Activated T-helper 9 cell treated with anti-CD3 and anti-CD28 coated beads, Interleukin-2, amount 50 U/mL, for 16 hours (primary cell): ENCODE measurements around the gene BOLL.
"Not testable (repeated sequence)": the region's sequence is repeated elsewhere in the genome, so short reads cannot be mapped to it uniquely, and the experiment has no call there.

Experiments used
- DNase-seq: peaks from one replicate; pipeline ENCODE4 v3.0.0-alpha.2; 2020; ENCODE audit warnings: low read depth

Gene BOLL

DNA sequence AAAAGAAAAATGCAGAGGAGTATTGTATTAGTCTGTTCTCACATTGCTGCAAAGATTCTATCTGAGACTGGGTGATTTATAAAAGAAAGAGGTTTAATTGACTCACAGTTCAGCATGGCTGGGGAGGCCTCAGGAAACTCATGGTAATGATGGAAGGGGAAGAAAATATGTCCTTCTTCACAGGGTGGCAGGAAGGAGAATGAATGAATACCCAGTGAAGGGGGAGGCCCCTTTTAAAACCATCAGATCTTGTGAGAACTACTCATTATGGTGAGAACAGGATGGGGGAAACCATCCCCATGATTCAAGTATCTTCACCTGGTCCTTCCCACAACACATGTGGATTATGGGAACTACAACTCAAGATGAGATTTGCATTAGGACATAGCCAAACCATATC is 10.2 kb upstream of the BOLL start:
- no peak for DNase-seq

GRCh38 chr2:197793456-197793855 is 8.3 kb upstream of the BOLL start:
- DNase-seq: no peak

DNA sequence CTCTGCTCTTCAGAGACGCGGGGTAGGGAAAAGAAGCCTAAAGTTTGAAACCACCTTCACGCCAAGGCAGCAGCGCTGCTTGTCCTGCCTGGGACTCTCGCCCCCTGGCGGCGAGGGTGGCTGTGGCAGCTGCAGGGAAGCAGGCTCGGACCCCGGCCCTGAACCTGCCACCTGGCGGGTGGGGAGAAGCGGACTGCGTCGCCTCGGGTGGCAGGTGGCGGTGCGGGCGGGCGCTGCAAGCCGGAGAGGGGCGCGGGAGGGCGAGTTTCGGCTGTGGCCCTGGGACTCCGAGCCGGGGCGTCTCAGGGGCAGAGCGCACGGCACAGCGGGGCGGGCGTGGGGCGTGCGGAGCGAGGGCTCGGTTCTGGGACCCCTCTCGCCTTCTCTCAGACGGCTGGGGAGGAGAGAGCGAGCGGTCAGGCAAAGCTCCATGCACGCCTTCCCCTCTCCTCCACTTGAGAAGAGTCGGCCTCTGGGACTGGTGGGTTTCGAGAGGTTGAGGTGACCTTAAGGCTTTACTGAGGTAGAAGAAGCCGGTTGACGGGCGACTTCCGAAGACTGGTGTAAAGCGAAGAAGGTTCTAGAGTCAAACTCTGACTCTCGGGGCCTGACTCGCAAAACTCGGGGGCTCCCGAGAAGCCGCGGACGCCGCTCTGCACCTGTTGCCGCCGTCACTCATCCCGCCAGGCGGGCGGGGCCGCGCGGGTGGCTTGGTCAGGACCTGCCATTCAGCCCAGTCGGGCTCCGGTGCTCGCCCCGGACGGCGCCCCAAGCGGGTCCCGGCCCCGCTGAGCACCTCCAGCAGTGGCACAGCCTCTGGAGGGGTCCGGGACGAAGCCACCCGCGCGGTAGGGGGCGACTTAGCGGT is 1.1 kb upstream of the BOLL start:
- DNase-seq: peak; percentile 41

- no peak for DNase-seq
Observed at GRCh38 chr2:197782126-197782525, 3.0 kb downstream of the BOLL start.

GRCh38 chr2:197779261-197779660 is 5.9 kb downstream of the BOLL start:
- DNase-seq: no peak

GRCh38 chr2:197777823-197778407 is 7.2 kb downstream of the BOLL start:
- no peak for DNase-seq

DNA sequence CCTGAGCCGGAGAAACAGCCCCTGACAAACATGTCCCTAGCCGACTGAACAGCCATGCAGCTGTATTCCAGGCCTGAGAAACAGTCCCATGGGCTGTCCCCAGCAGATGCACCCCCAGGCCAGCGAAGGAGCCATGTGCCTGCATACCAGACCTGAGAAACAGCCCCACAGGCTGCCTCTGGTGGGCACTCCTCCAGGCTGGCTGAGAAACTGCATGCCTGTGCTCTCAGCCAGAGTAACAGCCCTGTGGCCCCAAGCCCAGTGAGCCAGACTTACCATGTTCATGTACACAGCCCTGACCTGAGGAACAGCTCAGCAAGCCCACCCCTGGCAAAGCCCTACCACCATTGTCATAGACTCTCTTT is 24.8 kb downstream of the BOLL start:
- DNase-seq: no peak

- DNase-seq: no peak
Observed at GRCh38 chr2:197759625-197760292, 25.4 kb downstream of the BOLL start.

DNA sequence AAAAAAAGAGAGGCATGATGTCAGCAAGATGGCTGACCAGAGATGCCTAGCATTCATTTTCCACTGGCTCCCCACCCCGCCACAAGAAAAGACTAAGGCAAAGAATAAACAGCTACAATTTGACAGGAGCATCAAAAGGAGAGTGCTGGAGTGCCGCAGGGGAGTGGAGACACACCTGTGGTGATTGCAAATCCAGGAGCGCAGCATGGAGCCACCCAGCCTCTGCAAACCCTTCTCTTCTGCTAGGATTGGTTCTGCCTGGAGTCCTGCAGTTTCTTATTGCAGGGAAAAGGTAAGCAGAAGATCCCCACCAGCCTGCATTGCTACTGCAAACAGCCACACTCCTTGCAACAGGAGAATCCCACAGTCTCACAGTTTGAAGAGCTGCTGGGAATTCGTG is 26.1 kb downstream of the BOLL start:
- DNase-seq: no peak

- DNase-seq: no peak
Observed at GRCh38 chr2:197740200-197740599, 44.9 kb downstream of the BOLL start.

DNA sequence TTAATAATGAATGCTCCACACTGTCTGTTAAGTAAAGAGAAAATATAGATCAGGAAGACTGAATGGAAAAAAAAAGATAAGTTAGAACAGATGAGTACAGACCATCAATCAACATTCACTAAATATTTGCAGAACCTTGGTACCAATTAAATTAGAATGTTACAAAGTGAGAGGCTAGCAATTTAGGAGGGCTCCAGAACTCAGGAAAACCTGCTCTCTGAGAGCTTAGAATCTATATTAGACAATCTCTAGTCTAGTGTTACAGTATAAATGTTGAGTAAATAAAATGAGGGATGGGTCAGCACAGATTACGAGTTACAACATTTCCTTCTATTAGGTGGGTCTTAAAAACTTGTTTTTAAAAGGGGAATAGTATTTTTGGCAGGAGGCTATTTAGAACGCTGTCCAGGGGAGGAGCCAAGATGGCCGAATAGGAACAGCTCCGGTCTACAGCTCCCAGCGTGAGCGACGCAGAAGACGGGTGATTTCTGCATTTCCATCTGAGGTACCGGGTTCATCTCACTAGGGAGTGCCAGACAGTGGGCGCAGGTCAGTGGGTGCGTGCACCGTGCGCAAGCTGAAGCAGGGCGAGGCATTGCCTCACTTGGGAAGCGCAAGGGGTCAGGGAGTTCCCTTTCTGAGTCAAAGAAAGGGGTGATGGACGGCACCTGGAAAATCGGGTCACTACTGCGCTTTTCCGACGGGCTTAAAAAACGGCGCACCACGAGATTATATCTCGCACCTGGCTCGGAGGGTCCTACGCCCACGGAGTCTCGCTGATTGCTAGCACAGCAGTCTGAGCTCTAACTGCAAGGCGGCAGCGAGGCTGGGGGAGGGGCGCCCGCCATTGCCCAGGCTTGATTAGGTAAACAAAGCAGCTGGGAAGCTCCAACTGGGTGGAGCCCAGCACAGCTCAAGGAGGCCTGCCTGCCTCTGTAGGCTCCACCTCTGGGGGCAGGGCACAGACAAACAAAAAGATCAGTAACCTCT is 56.3 kb downstream of the BOLL start:
- DNase-seq: not testable (repeated sequence)

DNA sequence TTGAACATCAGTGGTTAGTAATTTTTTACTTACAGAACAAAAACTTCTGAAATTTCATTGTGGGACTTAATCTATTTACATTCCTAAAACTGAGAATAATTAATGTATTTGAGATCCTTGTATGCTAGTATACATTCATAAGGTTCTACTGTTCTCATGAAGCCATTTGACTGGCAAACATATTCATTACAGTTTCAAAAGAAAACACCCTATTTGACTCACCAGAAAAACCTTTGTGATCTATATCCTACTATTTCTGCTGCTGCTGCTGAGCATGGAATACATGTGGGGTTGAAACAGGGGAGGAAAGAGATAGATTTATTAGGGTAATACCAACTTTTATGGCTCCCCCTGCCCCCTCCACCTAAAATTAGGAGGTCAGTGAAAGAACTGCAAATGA is 58.1 kb downstream of the BOLL start:
- no peak for DNase-seq

DNA sequence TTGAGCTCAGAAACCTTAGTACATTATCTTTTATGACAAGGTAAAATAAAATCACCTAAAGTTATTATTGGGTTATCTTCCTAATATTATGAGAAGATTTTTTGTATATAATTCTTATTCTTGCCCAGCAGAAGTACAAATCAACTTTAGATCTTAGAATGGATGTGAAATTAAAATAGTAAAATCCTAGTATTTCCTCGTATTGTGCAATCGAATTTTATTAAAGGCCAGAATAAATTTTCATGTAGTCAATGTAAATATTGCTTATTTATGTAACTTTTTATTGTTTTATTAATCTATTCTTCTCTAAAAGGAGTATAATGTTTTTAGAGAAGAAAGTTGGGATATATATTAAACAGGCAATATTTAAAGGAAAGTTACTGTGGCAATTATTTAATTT is 67.3 kb downstream of the BOLL start:
- no peak for DNase-seq

- DNase-seq: no peak
Observed at GRCh38 chr2:197713271-197713670, 71.8 kb downstream of the BOLL start.

GRCh38 chr2:197711578-197711977 is 73.5 kb downstream of the BOLL start:
- no peak for DNase-seq

- no peak for DNase-seq
Observed at GRCh38 chr2:197710424-197711042, 74.6 kb downstream of the BOLL start.

- DNase-seq: not testable (repeated sequence)
Observed at GRCh38 chr2:197709140-197709539, 76.0 kb downstream of the BOLL start.

- DNase-seq: no peak
Observed at GRCh38 chr2:197708331-197708730, 76.8 kb downstream of the BOLL start.

- DNase-seq: no peak
Observed at GRCh38 chr2:197707316-197708213, 77.6 kb downstream of the BOLL start.

DNA sequence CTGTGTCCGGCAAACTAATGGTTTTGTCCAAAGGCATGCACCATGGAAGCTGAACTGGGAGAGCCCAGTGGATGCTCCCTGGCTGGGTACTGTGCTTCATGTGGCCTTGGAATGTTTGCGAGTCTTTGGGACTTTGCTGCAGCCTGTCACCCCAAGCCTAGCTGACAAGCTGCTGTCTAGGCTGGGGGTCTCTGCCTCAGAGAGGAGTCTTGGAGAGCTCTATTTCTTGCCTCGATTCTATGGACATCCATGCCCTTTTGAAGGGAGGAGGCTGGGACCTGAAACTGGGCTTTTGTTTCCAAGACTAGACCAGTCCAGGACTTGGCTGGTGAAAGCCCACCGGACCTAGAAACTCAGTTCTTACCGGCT is 78.3 kb downstream of the BOLL start:
- DNase-seq: no peak
